GM18505 (cell line): ENCODE data around the gene RPS19.

Experiments
- ATAC-seq: cut with Tn5 transposase; IDR thresholded peaks from one replicate; pipeline ENCODE4 v1.9.1; 2021; ENCODE audit not compliant: unreplicated experiment
- POLR2A ChIP-seq: IDR thresholded peaks from 4 replicates; pipeline ENCODE4 v1.6.1; 2011; ENCODE audit warnings: borderline replicate concordance; ENCODE audit not compliant: insufficient read depth, insufficient read length; ENCODE audit errors: extremely low read depth

RPS19 gene

DNA sequence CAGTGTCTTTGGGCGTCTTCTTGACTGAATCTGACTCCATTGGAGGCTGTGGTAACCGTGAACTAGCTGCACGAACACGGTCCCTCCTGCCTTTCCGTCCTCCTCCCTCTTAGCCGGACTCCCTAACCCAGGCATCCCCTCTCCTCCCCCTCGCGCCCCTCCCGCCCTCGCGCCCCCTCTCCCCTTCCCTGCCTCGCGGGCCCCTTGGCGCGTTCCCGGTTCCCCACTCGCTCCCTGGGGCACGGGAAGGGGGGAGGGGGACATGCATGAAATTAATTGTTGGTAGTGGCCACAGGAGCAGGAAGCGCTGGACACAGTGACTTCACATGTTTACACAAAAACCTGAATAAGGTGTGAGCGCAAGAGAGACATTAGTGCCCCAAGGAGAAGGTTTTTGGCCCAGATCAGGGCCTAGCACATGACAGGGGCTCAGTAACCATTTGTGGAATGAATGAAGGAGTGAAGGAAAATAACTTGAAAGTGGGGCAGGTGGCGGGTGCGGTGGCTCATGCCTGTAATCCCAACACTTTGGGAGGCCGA, 14.9 kb upstream of the RPS19 start:
- no peak for ATAC-seq
- TF ChIP-seq POLR2A, result no peak

DNA sequence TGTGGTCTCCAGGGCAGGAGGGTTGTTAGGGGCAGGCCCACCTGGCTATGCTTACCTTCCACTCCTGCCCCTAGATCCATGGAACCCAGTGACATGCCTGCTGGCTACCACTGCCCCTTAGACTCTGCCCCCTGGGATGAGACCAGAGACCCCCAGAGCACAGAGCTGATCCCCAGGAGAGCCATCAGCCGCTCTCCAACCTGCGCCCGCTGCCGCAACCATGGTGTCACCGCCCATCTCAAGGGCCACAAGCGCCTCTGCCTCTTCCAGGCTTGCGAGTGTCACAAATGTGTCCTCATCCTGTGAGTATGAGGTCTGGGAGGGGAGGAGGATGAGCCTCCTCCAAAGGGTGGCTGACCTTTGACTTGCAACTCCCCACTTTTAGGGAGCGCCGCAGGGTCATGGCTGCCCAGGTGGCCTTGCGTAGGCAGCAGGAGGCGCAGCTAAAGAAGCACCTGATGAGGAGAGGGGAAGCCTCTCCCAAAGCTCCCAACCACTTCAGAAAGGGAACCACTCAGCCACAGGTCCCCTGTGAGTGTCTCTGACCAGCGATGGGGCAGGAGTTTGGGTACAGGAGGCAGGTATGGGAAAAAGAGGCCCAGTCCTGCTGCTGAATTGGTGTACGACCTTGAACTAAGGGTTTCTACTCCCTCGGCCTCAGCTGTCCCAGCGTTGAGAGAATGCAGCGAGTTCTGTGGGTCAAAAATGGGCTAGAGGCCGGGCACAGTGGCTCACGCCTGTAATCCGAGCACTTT, 12.5 kb upstream of the RPS19 start:
- ATAC-seq, result no peak
- no peak for TF ChIP-seq POLR2A

GRCh38 chr19:41848666-41849065, 11.4 kb upstream of the RPS19 start:
- TF ChIP-seq POLR2A, result no peak
- ATAC-seq, result no peak

- no peak for TF ChIP-seq POLR2A
Observed at GRCh38 chr19:41849067-41849466, 11.0 kb upstream of the RPS19 start.

GRCh38 chr19:41850381-41850780, 9.7 kb upstream of the RPS19 start:
- ATAC-seq, result no peak
- TF ChIP-seq POLR2A, result no peak

More at GRCh38 chr19:41849067-41849466, 11.0 kb upstream of the RPS19 start:
- no peak for ATAC-seq

DNA sequence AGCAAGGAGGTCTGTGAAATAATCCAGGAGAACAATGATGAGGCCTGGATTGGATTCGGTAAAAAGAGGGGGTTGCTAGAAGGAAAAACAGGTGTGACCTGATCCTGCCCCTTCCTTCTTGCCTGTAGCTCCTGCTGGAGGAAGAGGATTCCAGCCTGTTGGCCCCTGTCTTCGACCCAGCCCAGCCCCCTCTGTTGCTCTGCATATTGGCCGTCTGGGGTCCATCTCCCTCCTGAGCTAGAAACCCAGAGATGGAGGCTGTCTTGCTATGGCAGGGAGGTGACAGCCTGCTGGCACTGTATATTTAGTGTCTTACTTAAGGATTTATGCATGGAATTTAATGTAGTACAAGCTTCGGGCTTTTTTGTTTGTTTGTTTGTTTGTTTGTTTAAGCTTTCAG, 8.6 kb upstream of the RPS19 start:
- no peak for ATAC-seq
- no peak for TF ChIP-seq POLR2A

DNA sequence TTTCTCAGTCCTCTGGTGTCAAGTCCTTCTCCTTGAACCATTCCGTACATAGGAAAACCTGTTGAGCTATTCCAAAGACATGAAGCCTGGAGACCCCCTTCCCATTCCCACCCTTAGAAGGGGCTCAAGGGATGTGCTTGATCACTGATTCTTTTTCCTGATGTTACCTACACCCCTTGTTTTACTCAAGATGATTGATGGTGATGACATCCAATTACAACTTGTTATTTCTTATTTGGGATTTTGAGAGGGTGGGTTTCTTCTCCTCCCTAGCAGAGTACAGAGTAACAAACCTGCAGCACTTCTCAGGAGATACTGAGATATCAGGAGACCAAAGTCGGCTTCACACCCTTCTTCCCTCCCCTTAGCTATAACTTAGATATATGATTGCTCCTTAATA, 6.7 kb upstream of the RPS19 start:
- TF ChIP-seq POLR2A, result no peak
- ATAC-seq, result no peak

DNA sequence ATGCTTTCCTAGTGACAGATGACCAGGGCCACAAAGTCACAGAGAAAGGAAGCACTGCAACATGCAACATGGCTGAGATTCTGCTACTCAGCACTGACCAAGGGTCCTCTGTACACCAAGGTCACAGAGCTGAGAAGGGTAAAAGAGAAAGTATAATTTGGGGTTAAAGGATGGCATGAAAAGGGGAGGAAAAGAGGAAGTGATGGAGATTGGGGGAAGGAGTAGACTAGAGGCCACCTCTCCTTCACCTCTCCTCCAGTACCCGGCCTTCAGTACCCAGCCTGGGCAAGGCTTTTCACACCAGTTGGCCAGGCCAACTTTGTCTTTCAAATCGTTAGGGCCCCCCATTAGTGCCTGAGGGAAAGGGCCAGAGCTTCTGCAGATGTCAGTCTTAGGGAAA, 6.3 kb upstream of the RPS19 start:
- ATAC-seq, result no peak
- no peak for TF ChIP-seq POLR2A

DNA sequence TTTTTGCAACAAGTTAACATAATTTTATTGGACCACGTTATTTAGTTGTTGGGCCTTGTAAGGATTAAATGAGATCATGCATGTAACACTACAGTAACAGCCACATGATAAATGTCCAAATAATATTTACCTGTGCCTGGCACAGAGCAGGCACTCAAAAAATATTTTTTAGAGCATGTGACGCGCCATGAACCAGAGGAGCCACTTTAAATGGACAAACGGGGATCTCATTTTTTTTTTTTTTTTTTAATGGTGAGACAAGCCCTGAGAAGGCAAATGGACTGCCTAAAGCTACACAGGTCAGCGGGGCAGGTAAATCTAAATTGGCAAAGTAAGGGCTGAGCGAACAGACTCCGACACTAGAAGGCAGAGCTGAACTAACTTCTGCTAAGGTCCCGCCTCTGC, 840 bp upstream of the RPS19 start:
- TF ChIP-seq POLR2A, result no peak
- ATAC-seq, result no peak

GRCh38 chr19:41860419-41861115, 512 bp downstream of the RPS19 start:
- no peak for TF ChIP-seq POLR2A

DNA sequence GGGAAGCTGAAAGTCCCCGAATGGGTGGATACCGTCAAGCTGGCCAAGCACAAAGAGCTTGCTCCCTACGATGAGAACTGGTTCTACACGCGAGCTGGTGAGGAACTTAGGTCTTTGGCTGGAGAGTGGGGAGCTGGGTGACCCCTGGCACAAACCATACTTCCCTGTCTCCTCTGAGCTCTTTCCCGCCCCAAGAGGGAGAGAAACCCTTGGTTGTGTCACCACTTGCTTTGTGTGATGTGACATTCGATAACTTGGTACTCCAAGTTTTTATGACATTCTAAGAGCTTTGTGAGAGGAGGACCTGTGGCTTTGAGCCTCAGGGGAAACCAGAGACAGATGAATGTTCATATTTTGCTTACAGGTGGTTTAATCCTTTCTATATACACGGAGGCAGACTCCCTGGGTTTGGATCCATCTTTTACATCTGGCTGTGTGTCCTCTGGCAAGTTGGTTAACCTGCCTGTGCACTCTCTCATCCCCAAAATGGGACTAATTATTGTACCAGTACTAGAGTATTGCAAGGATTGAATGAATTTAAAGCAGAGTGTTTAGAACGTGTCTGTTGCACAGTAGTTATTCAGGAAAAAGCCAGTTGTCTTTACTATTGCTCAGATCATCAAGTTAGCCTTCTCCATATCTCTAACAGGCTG, 1.2 kb downstream of the RPS19 start:
- ATAC-seq, result no peak
- TF ChIP-seq POLR2A, result no peak

More at GRCh38 chr19:41860419-41861115, 512 bp downstream of the RPS19 start:
- no peak for ATAC-seq

DNA sequence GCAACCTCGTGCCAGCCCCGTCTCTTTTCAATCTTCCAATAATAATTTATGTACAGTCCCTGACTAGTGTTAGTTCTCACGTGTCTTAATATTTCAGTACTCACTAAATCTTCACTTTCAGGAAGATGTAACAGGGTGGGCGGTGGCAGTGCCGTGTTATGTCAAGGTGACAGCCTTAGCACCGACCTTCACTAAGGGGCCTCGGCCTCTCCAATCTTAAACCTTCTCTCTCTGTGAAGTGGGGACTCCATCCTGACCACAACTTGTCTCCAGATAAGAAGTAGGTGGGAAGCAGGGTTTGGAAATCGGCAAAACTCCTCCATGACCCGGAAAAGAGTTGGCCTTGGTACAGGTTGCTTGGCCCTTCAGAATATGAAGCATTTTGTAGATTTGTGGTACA, 1.8 kb downstream of the RPS19 start:
- no peak for TF ChIP-seq POLR2A
- ATAC-seq, result no peak

- peak; percentile 6 for TF ChIP-seq POLR2A
- no peak for ATAC-seq
Observed at GRCh38 chr19:41862445-41862986, 2.5 kb downstream of the RPS19 start.
